NCI-H128 (cell line): ENCODE data around the gene ARL15.
"Not testable (repeated sequence)": the region's sequence is repeated elsewhere in the genome, so short reads cannot be mapped to it uniquely, and the experiment has no call there.

Experiments used
- DNase-seq: peaks from one replicate; lab custom pipeline; 2025; ENCODE audit not compliant: unreplicated experiment; lab: John Stamatoyannopoulos, UW

The ARL15 gene

GRCh38 chr5:54103871-54104270 lies 206.5 kb downstream of the ARL15 start:
- no peak for DNase-seq

GRCh38 chr5:54098267-54098666 lies 212.1 kb downstream of the ARL15 start:
- no peak for DNase-seq

GRCh38 chr5:54095969-54096368 lies 214.4 kb downstream of the ARL15 start:
- DNase-seq: no peak

- DNase-seq: no peak
These were observed 215.7 kb downstream of the ARL15 start for GRCh38 chr5:54094706-54095105.

- no peak for DNase-seq
These were observed 216.5 kb downstream of the ARL15 start for GRCh38 chr5:54093861-54094260.

GRCh38 chr5:54093081-54093492 lies 217.3 kb downstream of the ARL15 start:
- DNase-seq: no peak

GRCh38 chr5:54091307-54092130 lies 218.9 kb downstream of the ARL15 start:
- DNase-seq: no peak

GRCh38 chr5:54090495-54091120 lies 219.8 kb downstream of the ARL15 start:
- no peak for DNase-seq

GRCh38 chr5:54088081-54088480 lies 222.3 kb downstream of the ARL15 start:
- no peak for DNase-seq

GRCh38 chr5:54087436-54087835 lies 222.9 kb downstream of the ARL15 start:
- no peak for DNase-seq

- no peak for DNase-seq
These were observed 224.2 kb downstream of the ARL15 start for GRCh38 chr5:54086191-54086590.

GRCh38 chr5:54084696-54085095 lies 225.7 kb downstream of the ARL15 start:
- DNase-seq: no peak

GRCh38 chr5:54083851-54084250 lies 226.5 kb downstream of the ARL15 start:
- DNase-seq: no peak

- DNase-seq: no peak
These were observed 227.1 kb downstream of the ARL15 start for GRCh38 chr5:54083245-54083644.

GRCh38 chr5:54081415-54081814 lies 229.0 kb downstream of the ARL15 start:
- no peak for DNase-seq

GRCh38 chr5:54080831-54081230 lies 229.5 kb downstream of the ARL15 start:
- DNase-seq: no peak

- DNase-seq: no peak
These were observed 236.6 kb downstream of the ARL15 start for GRCh38 chr5:54073735-54074134.

- no peak for DNase-seq
These were observed 237.2 kb downstream of the ARL15 start for GRCh38 chr5:54073131-54073530.

- DNase-seq: no peak
These were observed 243.9 kb downstream of the ARL15 start for GRCh38 chr5:54066433-54066832.

- DNase-seq: no peak
These were observed 246.6 kb downstream of the ARL15 start for GRCh38 chr5:54063817-54064216.

GRCh38 chr5:54062958-54063357 lies 247.4 kb downstream of the ARL15 start:
- DNase-seq: no peak

- DNase-seq: not testable (repeated sequence)
These were observed 249.5 kb downstream of the ARL15 start for GRCh38 chr5:54060919-54061318.

- DNase-seq: no peak
These were observed 260.4 kb downstream of the ARL15 start for GRCh38 chr5:54049963-54050362.
